ENCODE results near the gene SUSD4. TPM values are rescaled to one million over a fixed set of nuclear protein-coding genes. Genes with fewer than 3 reads are reported as not detected.

The SUSD4 gene
- total RNA-seq, 4 donors from 2014 or later, result 1.1 to 3.3 (median 1.8) TPM

- H3K36me3 ChIP-seq, result no peaks in the 10 kb centered on the region
- intact Hi-C loops (cut with DNase I), result no loop called here
- H3K4me1 ChIP-seq, result peaks cover 0 to 4% (median 1%) of the 10 kb centered on the region in 4 donors
- no peak for DNase-seq (ENCODE audit: extremely low spot score)
- H3K4me3 ChIP-seq, result no peak overlapping the region
- H3K27me3 ChIP-seq, result no peaks in the 10 kb centered on the region
- 96% methylated on average over 6 of the region's 6 CpGs for WGBS
- no peaks in the 10 kb centered on the region for H3K9me3 ChIP-seq
- TF ChIP-seq POLR2A (IDR thresholded peaks at IDR 0.05; ENCODE audit: low read depth) (no peak), EP300 (IDR thresholded peaks at IDR 0.05) (no peak), POLR2AphosphoS5 (IDR thresholded peaks at IDR 0.05) (no peak), CTCF (IDR thresholded peaks at IDR 0.05) (no peak)
- H3K27ac ChIP-seq (replicated peaks in 1 of 4), result no peak overlapping the region
Measured at GRCh38 chr1:223250632-223251015, 113.4 kb downstream of the SUSD4 start.

- Histone ChIP-seq H3K27ac (replicated peaks in 1 of 4) (no peak overlapping the region), H3K9me3 (no peaks in the 10 kb centered on the region), H3K27me3 (no peaks in the 10 kb centered on the region), H3K36me3 (no peaks in the 10 kb centered on the region), H3K4me3 (no peak overlapping the region), H3K4me1 (no peaks in the 10 kb centered on the region)
- TF ChIP-seq EP300 (IDR thresholded peaks at IDR 0.05), result no peak
- TF ChIP-seq CTCF (IDR thresholded peaks at IDR 0.05), result no peak
- TF ChIP-seq POLR2AphosphoS5 (IDR thresholded peaks at IDR 0.05), result no peak
- TF ChIP-seq POLR2A (IDR thresholded peaks at IDR 0.05; ENCODE audit: low read depth), result no peak
- intact Hi-C loops (cut with DNase I), result no loop called here
- 85% methylated on average over 3 of the region's 3 CpGs for WGBS
- no peak for DNase-seq (ENCODE audit: extremely low spot score)
Measured at GRCh38 chr1:223249854-223250631, 113.9 kb downstream of the SUSD4 start.

DNA sequence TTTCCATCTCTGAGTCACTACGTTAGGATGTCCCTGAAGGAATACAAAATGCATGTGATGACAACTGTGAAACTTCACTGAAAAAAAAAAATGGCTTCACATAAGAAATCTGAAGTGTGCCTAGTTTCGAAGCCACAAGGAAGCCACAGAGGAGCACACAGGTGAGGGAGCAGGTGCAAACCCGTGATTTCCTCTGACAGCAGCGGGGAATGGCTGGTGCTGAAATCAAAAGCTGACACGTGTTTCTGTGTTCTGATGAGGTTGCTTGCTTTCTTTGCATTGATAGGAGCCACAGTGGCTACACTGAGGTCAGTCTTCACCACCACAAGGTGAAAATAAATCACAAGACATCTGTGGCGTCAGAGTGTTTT, 115.2 kb downstream of the SUSD4 start:
- WGBS, result 78% methylated on average over 6 of the region's 6 CpGs
- intact Hi-C loops (cut with DNase I), result no loop called here
- Histone ChIP-seq H3K4me3 (no peak overlapping the region), H3K27me3 (no peaks in the 10 kb centered on the region), H3K36me3 (no peaks in the 10 kb centered on the region), H3K9me3 (no peaks in the 10 kb centered on the region), H3K27ac (replicated peaks in 1 of 4) (no peak overlapping the region), H3K4me1 (no peaks in the 10 kb centered on the region)
- DNase-seq (ENCODE audit: extremely low spot score), result no peak
- TF ChIP-seq POLR2AphosphoS5 (IDR thresholded peaks at IDR 0.05) (no peak), CTCF (IDR thresholded peaks at IDR 0.05) (no peak), EP300 (IDR thresholded peaks at IDR 0.05) (no peak), POLR2A (IDR thresholded peaks at IDR 0.05; ENCODE audit: low read depth) (no peak)

DNA sequence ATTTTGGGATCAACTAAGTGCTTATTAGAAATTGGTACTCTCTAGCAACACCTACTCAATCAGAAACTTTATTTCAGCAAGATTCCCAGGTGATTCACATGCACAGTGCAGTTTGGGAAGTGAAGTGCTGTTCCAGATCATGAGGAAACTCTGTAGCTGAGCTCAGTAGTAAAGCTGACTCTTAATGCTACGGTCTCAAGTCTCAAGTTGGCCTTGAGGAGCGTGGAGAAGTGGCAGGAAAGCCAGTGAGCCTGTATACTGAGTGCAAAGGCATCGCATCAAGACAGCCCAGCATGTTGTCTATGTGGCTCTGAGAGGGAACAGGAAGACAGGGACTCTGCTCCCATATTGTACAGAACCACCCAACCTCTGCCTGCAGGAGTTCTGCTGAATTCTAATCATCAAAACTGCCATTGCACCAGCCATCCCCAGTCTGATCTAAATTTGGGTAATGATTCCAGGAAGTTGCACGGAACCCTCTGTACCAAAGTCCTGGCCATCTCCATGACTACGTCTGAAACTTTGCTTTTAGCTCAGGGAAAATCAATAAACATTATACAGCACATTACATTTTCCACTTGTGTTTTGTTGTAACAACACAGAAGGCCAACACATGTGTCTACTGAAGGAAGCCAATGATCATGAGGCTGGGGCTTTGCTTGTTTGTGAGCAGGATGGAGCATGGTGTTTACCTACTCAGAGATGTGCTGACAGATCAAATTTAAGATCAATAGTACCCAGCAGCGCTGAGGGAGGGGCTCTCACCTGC, 115.8 kb downstream of the SUSD4 start:
- no peak for DNase-seq (ENCODE audit: extremely low spot score)
- H3K4me1 ChIP-seq, result no peaks in the 10 kb centered on the region
- H3K27ac ChIP-seq (replicated peaks in 1 of 4), result no peak overlapping the region
- no peak overlapping the region for H3K4me3 ChIP-seq
- H3K36me3 ChIP-seq, result no peaks in the 10 kb centered on the region
- no peaks in the 10 kb centered on the region for H3K9me3 ChIP-seq
- intact Hi-C loops (cut with DNase I), result no loop called here
- no peak for TF ChIP-seq EP300 (IDR thresholded peaks at IDR 0.05)
- no peak for TF ChIP-seq POLR2AphosphoS5 (IDR thresholded peaks at IDR 0.05)
- no peak for TF ChIP-seq CTCF (IDR thresholded peaks at IDR 0.05)
- no peak for TF ChIP-seq POLR2A (IDR thresholded peaks at IDR 0.05; ENCODE audit: low read depth)
- 78% methylated on average over 6 of the region's 6 CpGs for WGBS
- no peaks in the 10 kb centered on the region for H3K27me3 ChIP-seq
